DMS153 treated with DMSO at 0.1 percent for 48 hours (cell line): ENCODE results near the gene SLC30A7.
"Not testable (repeated sequence)": the region's sequence is repeated elsewhere in the genome, so short reads cannot be mapped to it uniquely, and the experiment has no call there.

Source experiments
- DNase-seq: peaks from one replicate; lab custom pipeline; 2025; ENCODE audit not compliant: unreplicated experiment; lab: John Stamatoyannopoulos, UW

Gene SLC30A7

GRCh38 chr1:100936194-100936967, 40.5 kb downstream of the SLC30A7 start:
- no peak for DNase-seq

- DNase-seq: no peak
Observed at GRCh38 chr1:100941098-100941527, 45.2 kb downstream of the SLC30A7 start.

- no peak for DNase-seq
Observed at GRCh38 chr1:100941580-100942216, 45.8 kb downstream of the SLC30A7 start.

GRCh38 chr1:100942304-100943046, 46.6 kb downstream of the SLC30A7 start:
- no peak for DNase-seq

GRCh38 chr1:100943533-100943932, 47.6 kb downstream of the SLC30A7 start:
- no peak for DNase-seq

- not testable (repeated sequence) for DNase-seq
Observed at GRCh38 chr1:100946064-100946463, 50.2 kb downstream of the SLC30A7 start.

GRCh38 chr1:100947816-100948215, 51.9 kb downstream of the SLC30A7 start:
- DNase-seq: not testable (repeated sequence)

GRCh38 chr1:100948721-100949405, 53.0 kb downstream of the SLC30A7 start:
- not testable (repeated sequence) for DNase-seq

GRCh38 chr1:100949515-100950158, 53.7 kb downstream of the SLC30A7 start:
- peak; percentile 69 for DNase-seq

GRCh38 chr1:100950337-100950736, 54.4 kb downstream of the SLC30A7 start:
- no peak for DNase-seq

- no peak for DNase-seq
Observed at GRCh38 chr1:100950781-100951180, 54.9 kb downstream of the SLC30A7 start.

- DNase-seq: no peak
Observed at GRCh38 chr1:100952104-100952745, 56.3 kb downstream of the SLC30A7 start.

- not testable (repeated sequence) for DNase-seq
Observed at GRCh38 chr1:100952970-100953369, 57.1 kb downstream of the SLC30A7 start.

GRCh38 chr1:100953960-100954730, 58.3 kb downstream of the SLC30A7 start:
- no peak for DNase-seq

- no peak for DNase-seq
Observed at GRCh38 chr1:100955322-100955721, 59.4 kb downstream of the SLC30A7 start.

- no peak for DNase-seq
Observed at GRCh38 chr1:100959502-100960060, 63.7 kb downstream of the SLC30A7 start.

- DNase-seq: no peak
Observed at GRCh38 chr1:100960098-100960497, 64.2 kb downstream of the SLC30A7 start.

GRCh38 chr1:100968621-100969020, 72.7 kb downstream of the SLC30A7 start:
- no peak for DNase-seq

GRCh38 chr1:100969327-100969726, 73.4 kb downstream of the SLC30A7 start:
- DNase-seq: no peak
